ENCODE measurements around the gene PGAM2.

Gene PGAM2

GRCh38 chr7:44059219-44060090 lies 5.9 kb downstream of the PGAM2 start:
- no peak overlapping the region for H3K27ac ChIP-seq
- H3K4me1 ChIP-seq = peaks cover 0 to 27% (median 21%) of the 10 kb centered on the region in 4 donors
- H3K9me3 ChIP-seq = no peaks in the 10 kb centered on the region
- peak; percentile 16 to 62 for DNase-seq
- peaks cover 47 to 81% (median 72%) of the 10 kb centered on the region in 3 donors for H3K36me3 ChIP-seq
- no peaks in the 10 kb centered on the region for H3K27me3 ChIP-seq
- H3K4me3 ChIP-seq = no peak overlapping the region
- no peak for TF ChIP-seq CTCF (IDR thresholded peaks at IDR 0.05)
- intact Hi-C loops (cut with DNase I; ENCODE audit: low total_unique reads) = loop anchor here (5.0 kb wide), 1 partner anchor 438 kb away; no protein-coding TSS in a partner anchor

DNA sequence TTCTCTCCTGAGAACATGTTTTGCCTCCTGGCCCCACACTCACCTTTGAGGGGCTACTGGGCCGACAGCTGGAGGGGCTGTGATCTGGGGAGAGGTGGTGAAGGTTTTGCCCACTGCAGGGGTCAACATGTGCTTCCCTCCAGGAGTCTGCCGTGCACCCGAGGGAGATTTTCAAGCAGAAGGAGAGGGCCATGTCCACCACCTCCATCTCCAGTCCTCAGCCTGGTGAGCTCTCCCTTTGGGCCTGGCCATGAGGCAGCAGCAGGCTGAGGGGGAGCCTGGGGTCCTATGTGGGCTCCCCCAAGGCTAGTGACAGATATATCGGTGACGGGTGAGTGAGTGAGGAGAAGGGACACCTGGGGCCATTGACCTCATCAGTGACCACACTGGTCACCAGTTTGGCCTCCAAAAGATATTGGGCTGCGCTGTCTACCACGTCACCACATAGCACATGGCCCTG lies 6.6 kb downstream of the PGAM2 start:
- Histone ChIP-seq H3K27ac (no peak overlapping the region), H3K27me3 (no peaks in the 10 kb centered on the region), H3K36me3 (peaks cover 54 to 88% (median 78%) of the 10 kb centered on the region in 3 donors), H3K4me1 (peaks cover 0 to 20% (median 15%) of the 10 kb centered on the region in 4 donors), H3K4me3 (no peak overlapping the region), H3K9me3 (no peaks in the 10 kb centered on the region)
- intact Hi-C loops (cut with DNase I; ENCODE audit: low total_unique reads) = no loop called here
- TF ChIP-seq CTCF (IDR thresholded peaks at IDR 0.05) = no peak
- peak in 1 of 2 donors; percentile 52 for DNase-seq

- Histone ChIP-seq H3K4me1 (peaks cover 0 to 13% (median 10%) of the 10 kb centered on the region in 4 donors), H3K27me3 (no peaks in the 10 kb centered on the region), H3K27ac (no peak overlapping the region), H3K36me3 (peaks cover 60 to 95% (median 80%) of the 10 kb centered on the region in 3 donors), H3K4me3 (no peak overlapping the region), H3K9me3 (no peaks in the 10 kb centered on the region)
- intact Hi-C loops (cut with DNase I; ENCODE audit: low total_unique reads) = no loop called here
- peak; percentile 16 to 53 for DNase-seq
- TF ChIP-seq CTCF (IDR thresholded peaks at IDR 0.05) = no peak
These were observed 7.3 kb downstream of the PGAM2 start for GRCh38 chr7:44057849-44058758.

GRCh38 chr7:44057181-44057848 lies 8.1 kb downstream of the PGAM2 start:
- Histone ChIP-seq H3K27me3 (no peaks in the 10 kb centered on the region), H3K4me1 (peaks cover 0 to 5% (median 3%) of the 10 kb centered on the region in 4 donors), H3K27ac (no peak overlapping the region), H3K9me3 (no peaks in the 10 kb centered on the region), H3K36me3 (peaks cover 67 to 99% (median 88%) of the 10 kb centered on the region in 3 donors), H3K4me3 (no peak overlapping the region)
- intact Hi-C loops (cut with DNase I; ENCODE audit: low total_unique reads) = no loop called here
- no peak for TF ChIP-seq CTCF (IDR thresholded peaks at IDR 0.05)
- DNase-seq = peak in 1 of 2 donors; percentile 47

GRCh38 chr7:44056681-44057080 lies 8.7 kb downstream of the PGAM2 start:
- peak in 1 of 2 donors; percentile 45 for DNase-seq
- Histone ChIP-seq H3K4me3 (no peak overlapping the region), H3K4me1 (no peaks in the 10 kb centered on the region), H3K9me3 (no peaks in the 10 kb centered on the region), H3K27me3 (no peaks in the 10 kb centered on the region), H3K36me3 (peaks cover 73 to 99% (median 88%) of the 10 kb centered on the region in 3 donors), H3K27ac (no peak overlapping the region)
- intact Hi-C loops (cut with DNase I; ENCODE audit: low total_unique reads) = no loop called here
- no peak for TF ChIP-seq CTCF (IDR thresholded peaks at IDR 0.05)
